Measurements from ENCODE around the gene PRPF39. TPM values are rescaled to one million over a fixed set of nuclear protein-coding genes. Genes with fewer than 3 reads are reported as not detected.

Gene PRPF39
- total RNA-seq, 2 donors from 2014 or later = 30.3 to 47.1 TPM

DNA sequence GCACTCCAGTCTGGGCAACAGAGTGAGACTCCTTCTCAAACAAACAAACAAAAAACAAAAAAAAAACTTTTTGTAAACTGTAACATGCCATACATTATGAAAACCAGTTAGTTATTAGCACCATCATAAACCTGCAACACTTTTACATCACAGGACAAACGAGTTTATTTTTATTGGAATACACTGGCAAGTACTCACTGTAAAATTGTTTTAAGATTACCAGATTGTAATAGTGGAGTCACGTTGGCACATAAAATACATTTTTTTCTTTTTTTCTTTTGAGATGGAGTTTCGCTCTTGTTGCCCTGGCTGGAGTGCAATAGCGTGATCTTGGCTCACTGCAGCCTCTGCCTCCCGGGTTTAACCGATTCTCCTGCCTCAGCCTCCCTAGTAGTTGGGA is 34.7 kb downstream of the PRPF39 start:
- WGBS = 33% methylated on average over 6 of the region's 6 CpGs
- Histone ChIP-seq H3K27ac (peak overlapping the region in 1 of 2 donors; percentile 13), H3K4me3 (no peak overlapping the region), H3K27me3 (replicated peaks; ENCODE audit: insufficient read depth) (no peaks in the 10 kb centered on the region), H3K4me1 (replicated peaks) (no peaks in the 10 kb centered on the region), H3K36me3 (peaks cover 0 to 7% of the 10 kb centered on the region in 2 donors), H3K9me3 (no peaks in the 10 kb centered on the region)
- intact Hi-C loops (cut with DNase I) = no loop called here
- TF ChIP-seq, protein P1, sequence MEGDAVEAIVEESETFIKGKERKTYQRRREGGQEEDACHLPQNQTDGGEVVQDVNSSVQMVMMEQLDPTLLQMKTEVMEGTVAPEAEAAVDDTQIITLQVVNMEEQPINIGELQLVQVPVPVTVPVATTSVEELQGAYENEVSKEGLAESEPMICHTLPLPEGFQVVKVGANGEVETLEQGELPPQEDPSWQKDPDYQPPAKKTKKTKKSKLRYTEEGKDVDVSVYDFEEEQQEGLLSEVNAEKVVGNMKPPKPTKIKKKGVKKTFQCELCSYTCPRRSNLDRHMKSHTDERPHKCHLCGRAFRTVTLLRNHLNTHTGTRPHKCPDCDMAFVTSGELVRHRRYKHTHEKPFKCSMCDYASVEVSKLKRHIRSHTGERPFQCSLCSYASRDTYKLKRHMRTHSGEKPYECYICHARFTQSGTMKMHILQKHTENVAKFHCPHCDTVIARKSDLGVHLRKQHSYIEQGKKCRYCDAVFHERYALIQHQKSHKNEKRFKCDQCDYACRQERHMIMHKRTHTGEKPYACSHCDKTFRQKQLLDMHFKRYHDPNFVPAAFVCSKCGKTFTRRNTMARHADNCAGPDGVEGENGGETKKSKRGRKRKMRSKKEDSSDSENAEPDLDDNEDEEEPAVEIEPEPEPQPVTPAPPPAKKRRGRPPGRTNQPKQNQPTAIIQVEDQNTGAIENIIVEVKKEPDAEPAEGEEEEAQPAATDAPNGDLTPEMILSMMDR (IDR thresholded peaks at IDR 0.05) = no peak
- TF ChIP-seq POLR2AphosphoS5 (IDR thresholded peaks at IDR 0.05) (peak; percentile 61), POLR2A (IDR thresholded peaks at IDR 0.05) (no peak)
- DNase-seq (ENCODE audit: low spot score) = no peak

- no peaks in the 10 kb centered on the region for H3K9me3 ChIP-seq
- intact Hi-C loops (cut with DNase I) = no loop called here
- no peak overlapping the region for H3K4me3 ChIP-seq
- DNase-seq (ENCODE audit: low spot score) = no peak
- H3K4me1 ChIP-seq (replicated peaks) = no peaks in the 10 kb centered on the region
- 64% methylated on average over 1 of the region's 1 CpG for WGBS
- H3K36me3 ChIP-seq = peaks cover 0 to 7% of the 10 kb centered on the region in 2 donors
- TF ChIP-seq POLR2A (IDR thresholded peaks at IDR 0.05) = no peak
- no peak for TF ChIP-seq POLR2AphosphoS5 (IDR thresholded peaks at IDR 0.05)
- TF ChIP-seq, protein P1 (IDR thresholded peaks at IDR 0.05) = no peak
- H3K27me3 ChIP-seq (replicated peaks; ENCODE audit: insufficient read depth) = no peaks in the 10 kb centered on the region
- H3K27ac ChIP-seq = no peak overlapping the region
Measured at GRCh38 chr14:45120096-45120495, 36.2 kb downstream of the PRPF39 start.

- no peak overlapping the region for H3K27ac ChIP-seq
- no peaks in the 10 kb centered on the region for H3K4me1 ChIP-seq (replicated peaks)
- no peaks in the 10 kb centered on the region for H3K36me3 ChIP-seq
- H3K27me3 ChIP-seq (replicated peaks; ENCODE audit: insufficient read depth) = no peaks in the 10 kb centered on the region
- intact Hi-C loops (cut with DNase I) = no loop called here
- no peaks in the 10 kb centered on the region for H3K9me3 ChIP-seq
- DNase-seq (ENCODE audit: low spot score) = no peak
- TF ChIP-seq POLR2A (IDR thresholded peaks at IDR 0.05) = no peak
- no peak for TF ChIP-seq POLR2AphosphoS5 (IDR thresholded peaks at IDR 0.05)
- TF ChIP-seq, protein P1 (IDR thresholded peaks at IDR 0.05) = no peak
- no peak overlapping the region for H3K4me3 ChIP-seq
- 86% methylated on average over 3 of the region's 3 CpGs for WGBS
Measured at GRCh38 chr14:45123271-45123670, 39.4 kb downstream of the PRPF39 start.

GRCh38 chr14:45125754-45126153 is 41.8 kb downstream of the PRPF39 start:
- no peaks in the 10 kb centered on the region for H3K9me3 ChIP-seq
- DNase-seq (ENCODE audit: low spot score) = no peak
- WGBS = 97% methylated on average over 2 of the region's 2 CpGs
- H3K36me3 ChIP-seq = no peaks in the 10 kb centered on the region
- TF ChIP-seq POLR2A (IDR thresholded peaks at IDR 0.05) (no peak), POLR2AphosphoS5 (IDR thresholded peaks at IDR 0.05) (no peak)
- TF ChIP-seq, protein P1 (IDR thresholded peaks at IDR 0.05) = no peak
- H3K27me3 ChIP-seq (replicated peaks; ENCODE audit: insufficient read depth) = no peaks in the 10 kb centered on the region
- H3K4me3 ChIP-seq = no peak overlapping the region
- H3K4me1 ChIP-seq (replicated peaks) = no peaks in the 10 kb centered on the region
- H3K27ac ChIP-seq = no peak overlapping the region
- intact Hi-C loops (cut with DNase I) = no loop called here

- no peaks in the 10 kb centered on the region for H3K9me3 ChIP-seq
- no peak for TF ChIP-seq POLR2AphosphoS5 (IDR thresholded peaks at IDR 0.05)
- TF ChIP-seq, protein P1 (IDR thresholded peaks at IDR 0.05) = no peak
- TF ChIP-seq POLR2A (IDR thresholded peaks at IDR 0.05) = no peak
- WGBS = 62% methylated on average over 1 of the region's 1 CpG
- no peaks in the 10 kb centered on the region for H3K4me1 ChIP-seq (replicated peaks)
- DNase-seq (ENCODE audit: low spot score) = no peak
- H3K4me3 ChIP-seq = no peak overlapping the region
- no peaks in the 10 kb centered on the region for H3K27me3 ChIP-seq (replicated peaks; ENCODE audit: insufficient read depth)
- no peak overlapping the region for H3K27ac ChIP-seq
- intact Hi-C loops (cut with DNase I) = no loop called here
- H3K36me3 ChIP-seq = no peaks in the 10 kb centered on the region
Measured at GRCh38 chr14:45128963-45129629, 45.2 kb downstream of the PRPF39 start.

All from prostate gland (tissue), 2 donors.